Lung microvascular endothelial cell (primary cell): ENCODE results near the gene SZT2. TPM values are rescaled to one million over a fixed set of nuclear protein-coding genes. Genes with fewer than 3 reads are reported as not detected.

Experiments
- DNase-seq, 2 donors: peaks; one replicate each; pipeline versions ENCODE4 v3.0.0 to v3.0.0-alpha.2; 2010; ENCODE audit warnings: low read depth in 2 of 2
- total RNA-seq: library from RNA; depleted of rRNA; stranded (reverse); fragments of >200 nt; gene quantifications from 2 replicates; pipeline ENCODE4 v1.2.1, GENCODE V29; 2014

Gene SZT2
- total RNA-seq, 1 donor from 2014 or later: 13.7 TPM

DNA sequence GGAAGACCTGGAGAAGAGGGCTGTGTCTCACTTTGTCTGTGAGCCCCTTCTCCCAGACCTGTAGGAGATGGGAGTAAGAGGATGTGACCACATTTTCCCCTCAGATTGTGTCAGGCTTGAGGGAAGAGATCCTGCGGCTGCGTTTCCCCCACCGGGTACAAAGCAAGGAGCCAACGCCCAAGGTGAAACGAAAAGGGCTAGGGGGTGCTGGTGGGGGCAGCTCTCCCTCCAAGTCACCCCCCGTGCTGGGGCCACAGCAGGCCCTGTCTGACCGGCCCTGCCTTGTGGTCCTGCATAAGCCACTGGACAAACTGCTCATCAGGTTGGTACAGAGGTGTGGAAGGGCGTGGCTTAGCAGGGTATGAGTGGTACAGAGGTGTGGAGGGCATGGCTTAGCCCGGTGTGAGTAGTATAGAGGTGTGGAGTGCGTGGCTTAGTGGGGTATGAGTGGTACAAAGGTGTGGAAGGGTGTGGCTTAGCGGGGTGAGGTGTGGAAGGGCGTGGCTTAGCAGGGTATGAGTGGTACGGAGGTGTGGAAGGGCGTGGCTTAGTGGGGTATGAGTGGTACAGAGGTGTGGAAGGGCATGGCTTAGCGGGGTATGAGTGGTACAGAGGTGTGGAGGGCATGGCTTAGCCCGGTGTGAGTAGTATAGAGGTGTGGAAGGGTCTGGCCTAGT is 33.4 kb downstream of the SZT2 start:
- no peak for DNase-seq

DNA sequence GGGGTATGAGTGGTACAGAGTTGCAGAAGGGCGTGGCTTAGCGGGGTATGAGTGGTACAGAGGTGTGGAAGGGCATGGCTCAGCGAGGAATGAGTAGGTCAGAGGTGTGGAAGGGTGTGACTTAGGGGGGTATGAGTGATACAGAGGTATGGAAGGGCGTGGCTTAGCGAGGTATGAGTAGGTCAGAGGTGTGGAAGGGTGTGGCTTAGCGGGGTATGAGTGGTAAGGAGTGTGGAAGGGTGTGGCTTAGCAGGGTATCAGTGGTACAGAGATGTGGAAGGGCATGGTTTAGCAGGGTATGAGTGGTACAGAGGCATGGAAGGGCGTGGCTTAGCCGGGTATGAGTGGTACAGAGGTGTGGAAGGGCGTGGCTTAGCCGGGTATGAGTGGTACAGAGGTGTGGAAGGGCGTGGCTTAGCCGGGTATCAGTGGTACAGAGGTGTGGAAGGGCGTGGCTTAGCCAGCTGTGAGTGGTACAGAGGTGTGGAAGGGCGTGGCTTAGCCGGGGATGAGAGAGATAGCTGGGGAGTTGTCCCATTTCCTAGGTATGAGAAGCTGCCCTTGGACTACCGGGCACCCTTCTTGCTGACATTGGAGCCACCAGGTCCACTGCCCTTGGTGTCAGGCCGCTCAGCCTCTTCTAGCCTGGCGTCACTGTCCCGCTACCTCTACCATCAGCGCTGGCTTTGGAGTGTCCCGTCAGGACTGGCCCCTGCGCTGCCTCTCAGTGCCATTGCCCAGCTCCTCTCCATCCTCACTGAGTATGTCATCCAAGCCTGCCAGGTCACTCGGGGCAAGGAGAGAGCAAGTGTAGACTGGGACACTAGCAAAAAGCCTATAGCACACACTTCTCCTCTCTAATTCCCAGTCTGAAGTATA is 34.2 kb downstream of the SZT2 start:
- no peak for DNase-seq

DNA sequence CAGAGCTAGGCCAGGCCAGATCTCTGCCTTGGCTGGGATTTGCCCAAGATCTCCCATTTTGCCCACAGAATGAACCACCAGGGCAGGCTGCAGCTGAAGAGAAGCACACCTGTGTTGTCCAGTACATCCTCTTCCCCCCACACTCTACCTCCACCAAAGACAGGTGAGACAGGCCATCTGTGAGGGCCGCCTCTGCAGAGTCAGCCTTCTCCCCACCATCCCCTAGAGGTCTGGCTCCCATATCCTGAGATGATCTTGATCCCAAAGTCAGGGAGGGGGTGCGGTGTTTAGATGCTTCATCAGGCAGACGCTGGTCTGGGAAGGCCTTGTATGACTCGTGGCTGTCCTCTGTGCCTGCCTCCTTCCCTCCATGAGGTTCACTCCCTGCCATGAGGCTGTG is 35.3 kb downstream of the SZT2 start:
- DNase-seq: no peak

DNA sequence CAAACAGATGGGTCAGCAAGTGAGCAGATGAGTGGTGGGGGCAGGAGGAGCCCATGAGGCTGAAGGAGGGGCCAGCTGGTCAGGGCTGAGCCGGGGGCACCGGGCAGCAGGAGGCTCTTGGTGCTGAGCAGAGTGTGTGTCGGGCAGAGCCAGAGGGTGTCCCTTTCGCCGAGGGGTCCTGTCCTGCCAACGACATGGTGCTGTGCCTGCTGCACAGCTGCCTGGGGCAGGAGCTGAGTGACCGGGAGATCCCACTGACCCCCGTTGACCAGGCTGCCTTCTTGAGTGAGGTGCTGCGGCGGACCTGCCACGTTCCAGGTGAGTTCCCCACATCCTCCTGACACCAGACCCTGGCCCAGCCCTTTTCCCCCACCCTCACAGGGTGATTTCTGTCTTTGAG is 36.5 kb downstream of the SZT2 start:
- no peak for DNase-seq

DNA sequence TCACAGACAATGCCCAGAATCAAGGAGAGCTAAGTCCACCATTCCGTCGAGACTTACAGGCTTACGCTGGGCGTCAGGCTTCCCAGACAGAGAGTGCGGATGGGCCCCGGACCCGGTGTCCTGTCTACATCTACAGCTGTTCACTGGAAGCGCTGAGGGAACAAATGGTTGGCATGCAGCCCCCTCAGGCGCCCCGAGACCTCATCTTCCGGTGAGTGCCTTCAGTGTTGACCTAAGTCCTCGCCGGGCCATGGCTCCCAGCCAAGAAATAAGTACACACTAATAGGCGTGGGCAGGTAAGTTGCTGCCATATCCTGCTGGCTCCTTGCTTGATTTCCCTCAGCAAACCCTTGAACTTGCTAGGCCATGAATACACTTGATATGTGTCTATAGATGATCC is 37.8 kb downstream of the SZT2 start:
- DNase-seq: no peak

DNA sequence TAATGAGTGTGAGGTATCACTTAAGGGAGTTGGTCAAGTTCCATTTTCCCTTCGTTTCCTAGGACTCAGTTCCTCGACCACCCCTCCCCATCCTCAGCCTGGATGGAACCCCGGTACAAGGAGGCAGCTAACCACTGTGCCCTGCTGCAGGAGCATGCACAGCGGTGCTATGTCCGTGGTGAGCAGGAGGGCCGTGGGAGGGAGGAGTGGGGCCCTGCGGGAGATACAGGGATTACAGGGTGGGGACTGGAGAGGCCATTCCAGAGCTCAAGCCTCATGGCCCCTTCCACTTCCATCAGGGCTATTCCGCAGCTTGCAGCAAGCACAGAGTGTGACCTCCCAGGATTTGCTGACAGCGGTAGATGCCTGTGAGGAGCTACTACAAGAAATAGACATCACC is 38.2 kb downstream of the SZT2 start:
- no peak for DNase-seq

DNA sequence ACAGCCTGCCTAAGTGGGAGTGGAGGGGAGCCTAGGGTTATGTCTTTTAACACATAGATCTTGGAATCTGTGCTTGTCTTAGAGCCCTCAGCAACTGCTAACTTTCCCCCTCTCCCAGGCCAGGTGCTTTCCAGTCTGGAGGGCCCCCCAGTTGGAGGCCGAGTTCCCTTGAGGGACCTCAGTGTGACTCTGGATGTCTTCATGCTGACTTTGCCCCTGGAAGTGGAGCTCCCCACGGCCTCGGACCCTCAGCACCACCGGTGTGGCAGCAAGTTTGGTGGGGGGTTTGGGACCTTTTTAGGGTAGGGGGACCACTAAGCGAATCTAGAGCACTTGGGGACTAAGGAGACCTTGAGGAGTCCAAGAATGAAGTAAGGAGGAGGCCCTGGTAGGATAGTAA is 41.1 kb downstream of the SZT2 start:
- no peak for DNase-seq

DNA sequence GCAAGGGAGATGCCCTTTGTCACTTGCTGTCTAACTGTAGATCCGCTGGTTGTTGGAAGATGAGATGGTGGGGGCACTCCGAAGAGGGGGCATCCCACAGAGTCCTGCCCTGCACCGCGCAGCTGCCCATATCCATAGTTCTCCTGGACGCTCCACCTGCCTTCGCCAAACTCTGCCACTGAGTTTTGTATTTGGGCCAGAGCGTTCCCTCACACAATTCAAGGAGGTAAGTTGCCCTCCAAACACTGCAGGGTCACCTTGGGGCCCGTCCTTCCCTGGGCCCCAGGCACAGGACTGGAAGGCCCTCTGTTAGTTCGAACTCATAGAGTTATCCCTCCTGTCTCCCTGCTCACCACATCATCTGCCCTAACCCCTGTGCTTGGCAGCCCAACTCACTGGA is 42.0 kb downstream of the SZT2 start:
- no peak for DNase-seq

DNA sequence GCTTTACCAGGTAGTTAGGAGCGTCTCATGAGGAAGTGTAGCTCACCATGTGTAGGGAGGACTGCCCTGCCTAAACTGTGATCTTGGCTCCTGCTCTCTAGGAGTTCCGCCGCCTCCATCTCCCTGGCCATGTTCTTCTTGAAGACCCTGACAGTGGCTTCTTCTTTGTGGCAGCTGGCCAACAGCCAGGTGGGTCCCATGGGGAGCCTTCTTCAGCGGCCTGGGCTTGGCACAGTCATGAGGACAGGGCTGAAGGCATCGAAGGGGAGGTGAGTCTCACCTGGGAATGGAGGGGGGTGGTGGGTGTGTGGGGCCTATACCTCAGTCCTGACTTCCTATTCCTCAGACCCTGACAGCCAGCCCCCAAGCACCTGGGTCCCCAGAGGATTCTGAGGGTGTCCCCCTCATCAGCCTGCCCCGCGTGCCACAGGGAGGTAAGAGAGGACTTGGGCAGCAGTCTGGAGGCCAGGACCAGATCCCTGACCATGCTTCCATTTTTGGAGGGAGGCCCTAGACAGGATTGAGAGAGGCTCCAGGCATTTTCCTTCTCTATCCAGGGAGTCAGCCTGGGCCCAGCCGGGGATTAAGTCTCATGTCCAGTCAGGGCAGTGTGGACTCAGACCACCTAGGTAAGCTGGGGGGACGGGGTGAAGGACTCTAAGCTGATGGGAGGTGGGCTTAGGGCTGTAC is 42.6 kb downstream of the SZT2 start:
- DNase-seq: no peak

DNA sequence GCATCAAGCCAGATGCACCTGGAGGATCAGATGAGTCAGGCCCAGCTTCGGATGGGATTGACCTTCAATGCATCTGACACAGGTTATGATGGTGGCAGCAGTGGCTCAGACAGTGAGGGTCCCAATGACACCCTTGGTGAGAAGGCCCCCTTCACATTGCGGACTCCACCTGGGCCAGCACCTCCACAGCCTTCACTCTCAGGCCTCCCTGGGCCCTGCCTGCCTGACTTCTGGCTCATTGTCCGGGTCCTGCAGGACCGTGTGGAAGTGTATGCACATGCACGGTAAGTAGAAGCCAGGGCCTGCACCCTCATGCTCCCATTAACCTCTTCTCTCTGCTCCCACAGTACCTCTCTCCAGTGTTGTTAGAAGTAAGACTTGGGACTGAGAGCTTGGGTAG is 43.2 kb downstream of the SZT2 start:
- no peak for DNase-seq

DNA sequence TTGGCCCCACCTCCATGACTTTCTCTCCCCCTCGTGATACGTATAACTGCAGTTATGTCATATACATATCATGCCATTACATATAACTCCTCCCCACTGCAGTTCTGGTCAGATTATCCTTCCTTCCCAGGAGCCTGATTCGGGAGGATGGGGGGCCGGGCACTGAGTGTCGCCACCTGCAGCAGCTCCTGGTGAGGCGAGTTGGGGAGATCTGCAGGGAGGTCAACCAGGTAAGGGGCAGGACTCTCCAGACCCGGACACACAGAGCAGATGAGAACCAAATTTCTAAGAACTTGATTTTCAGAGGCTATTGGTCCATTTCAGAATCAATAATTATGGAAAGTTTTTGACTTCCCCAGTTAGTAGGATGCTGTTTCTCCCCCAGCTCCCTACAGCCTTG is 44.6 kb downstream of the SZT2 start:
- DNase-seq: no peak

DNA sequence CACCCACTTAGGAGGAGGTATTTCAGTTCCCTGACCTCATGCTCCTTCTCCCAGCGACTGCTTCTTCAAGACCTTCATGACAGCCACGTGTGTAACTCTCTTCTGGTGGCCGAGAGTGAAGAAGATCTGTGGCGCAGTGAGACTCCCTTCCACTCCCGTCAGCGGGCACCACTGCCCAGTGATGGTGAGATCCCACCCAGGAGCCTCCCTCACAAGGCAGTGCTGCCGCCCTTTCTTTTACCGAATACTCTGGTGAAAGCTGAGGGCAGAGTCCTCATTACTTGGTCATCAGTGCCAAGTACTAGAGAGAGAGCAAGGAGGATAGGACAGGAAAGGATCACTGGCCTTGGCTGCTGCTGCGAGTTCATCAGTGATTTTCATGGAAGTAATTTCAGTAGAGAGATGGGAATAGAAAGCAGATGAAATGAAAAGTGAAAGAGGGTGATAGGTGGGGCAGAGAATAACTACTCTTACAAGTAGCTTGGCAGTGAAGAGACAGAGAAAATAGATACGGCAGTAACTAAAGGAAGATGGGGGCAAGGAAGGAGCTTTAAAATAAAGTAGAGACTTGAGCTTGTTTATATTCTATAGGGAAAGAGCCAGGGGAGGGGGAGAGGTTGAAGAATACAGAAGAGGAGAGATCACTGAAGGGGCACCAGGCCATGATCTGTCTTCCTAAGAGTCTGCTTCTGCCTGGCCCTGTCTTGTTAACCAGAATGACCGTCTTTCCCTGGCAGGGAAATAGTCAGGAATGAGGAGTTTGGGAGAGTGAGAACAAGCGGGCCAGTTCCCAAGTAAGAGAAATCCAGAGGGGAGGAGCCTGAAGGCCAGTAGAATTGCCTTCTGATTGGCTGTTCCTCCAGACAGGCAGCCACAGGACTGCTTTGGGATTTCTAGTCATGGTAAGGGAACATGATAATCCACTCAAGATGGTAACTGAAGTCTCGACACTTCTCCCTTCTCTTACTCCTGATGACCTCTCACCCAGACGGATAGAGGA is 45.7 kb downstream of the SZT2 start:
- DNase-seq: no peak

DNA sequence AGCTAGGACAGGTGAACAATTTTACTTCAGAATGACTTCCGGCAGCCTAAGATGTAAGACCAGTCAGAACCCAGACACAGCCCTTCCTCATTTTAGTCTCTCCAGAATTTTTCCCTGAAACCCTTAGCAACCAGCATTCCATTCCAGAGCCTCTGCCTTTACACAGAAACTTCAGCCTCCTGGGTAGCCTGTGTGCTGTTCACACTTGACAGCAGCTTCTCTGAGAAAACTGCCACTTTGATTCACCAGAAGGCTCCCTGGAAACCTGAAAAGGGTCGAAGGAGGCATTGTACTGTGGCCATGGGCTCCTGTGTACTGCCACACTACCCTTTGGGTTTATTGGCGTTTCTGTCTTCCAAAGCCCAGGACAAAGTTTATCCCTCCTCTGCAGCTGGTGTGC is 46.7 kb downstream of the SZT2 start:
- no peak for DNase-seq

DNA sequence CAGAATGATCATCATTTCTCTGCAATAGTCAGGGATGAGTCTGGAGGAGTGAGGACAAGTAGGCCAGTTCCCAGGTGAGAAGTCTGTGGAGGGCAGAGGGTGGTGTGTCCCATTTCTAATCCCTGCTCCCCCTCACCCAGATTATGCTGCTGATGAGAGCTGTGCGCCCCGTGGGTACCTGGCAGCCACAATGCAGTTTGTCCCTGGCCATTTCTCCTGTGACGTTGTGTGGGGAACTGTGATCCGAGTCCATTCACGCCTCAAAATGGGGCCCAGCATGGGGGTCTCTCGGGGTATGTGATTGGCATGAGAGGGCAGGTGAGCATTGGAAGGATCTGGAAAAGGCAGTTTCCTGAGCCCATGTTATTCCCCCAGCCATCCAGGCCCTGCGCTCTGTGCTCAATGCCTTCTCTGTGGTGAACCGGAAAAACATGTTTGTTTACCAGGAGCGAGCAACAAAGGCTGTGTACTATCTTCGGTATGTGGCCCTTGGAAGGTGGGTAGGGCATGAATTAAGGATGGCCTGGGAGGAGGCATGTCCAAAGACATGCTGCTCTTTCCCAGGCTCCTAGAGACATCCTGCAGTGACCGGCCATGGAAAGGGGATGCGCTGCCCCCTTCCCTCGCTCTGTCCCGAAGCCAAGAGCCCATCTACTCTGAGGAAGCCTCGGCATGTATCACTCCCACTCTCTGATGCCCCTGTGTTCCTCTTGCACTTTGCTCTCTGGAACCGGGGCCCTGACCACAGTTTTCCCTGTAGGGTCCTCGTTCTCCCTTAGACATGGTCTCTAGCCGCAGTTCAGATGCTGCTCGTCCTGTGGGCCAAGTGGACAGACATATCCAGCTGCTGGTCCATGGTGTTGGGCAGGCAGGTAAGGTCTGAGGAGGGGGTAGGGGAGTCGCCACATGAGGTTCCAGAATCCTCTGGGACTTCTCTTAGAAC is 47.6 kb downstream of the SZT2 start:
- DNase-seq: no peak

DNA sequence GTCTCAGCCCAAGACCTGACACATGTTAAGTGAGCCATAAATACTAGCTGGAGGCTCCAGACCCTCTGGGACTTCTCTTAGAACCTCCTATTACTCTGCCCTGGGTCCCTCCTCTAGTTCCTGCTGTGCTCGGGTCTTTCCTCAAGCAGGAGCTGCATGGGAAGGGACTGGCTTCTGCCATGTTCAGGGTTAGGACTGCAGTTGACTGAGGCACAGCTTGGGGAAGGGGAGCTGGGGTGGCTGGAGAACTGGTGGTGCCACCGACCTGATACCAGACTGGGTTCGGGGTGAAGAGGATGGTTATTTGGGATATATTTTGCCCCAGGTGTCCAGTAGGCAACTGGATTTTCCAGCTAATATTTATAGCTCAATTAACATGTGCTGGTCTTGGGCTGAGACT is 48.3 kb downstream of the SZT2 start:
- no peak for DNase-seq

DNA sequence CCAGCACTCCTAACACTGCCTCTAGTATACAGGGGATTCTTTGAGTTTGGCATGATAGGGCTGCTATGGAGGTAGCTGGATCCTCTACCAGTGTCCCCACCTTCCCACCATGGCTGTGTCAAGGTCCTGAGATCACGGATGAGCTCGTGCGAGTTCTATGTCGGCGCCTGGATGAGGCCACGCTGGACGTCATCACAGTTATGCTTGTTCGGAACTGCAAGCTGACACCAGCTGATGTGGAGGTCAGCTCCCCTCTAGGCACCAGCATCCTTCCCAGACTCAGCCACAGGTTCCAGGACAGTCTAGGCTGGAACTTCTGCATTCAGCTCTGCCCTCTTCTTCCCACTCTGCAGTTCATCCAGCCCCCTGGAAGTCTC is 48.9 kb downstream of the SZT2 start:
- DNase-seq: no peak

DNA sequence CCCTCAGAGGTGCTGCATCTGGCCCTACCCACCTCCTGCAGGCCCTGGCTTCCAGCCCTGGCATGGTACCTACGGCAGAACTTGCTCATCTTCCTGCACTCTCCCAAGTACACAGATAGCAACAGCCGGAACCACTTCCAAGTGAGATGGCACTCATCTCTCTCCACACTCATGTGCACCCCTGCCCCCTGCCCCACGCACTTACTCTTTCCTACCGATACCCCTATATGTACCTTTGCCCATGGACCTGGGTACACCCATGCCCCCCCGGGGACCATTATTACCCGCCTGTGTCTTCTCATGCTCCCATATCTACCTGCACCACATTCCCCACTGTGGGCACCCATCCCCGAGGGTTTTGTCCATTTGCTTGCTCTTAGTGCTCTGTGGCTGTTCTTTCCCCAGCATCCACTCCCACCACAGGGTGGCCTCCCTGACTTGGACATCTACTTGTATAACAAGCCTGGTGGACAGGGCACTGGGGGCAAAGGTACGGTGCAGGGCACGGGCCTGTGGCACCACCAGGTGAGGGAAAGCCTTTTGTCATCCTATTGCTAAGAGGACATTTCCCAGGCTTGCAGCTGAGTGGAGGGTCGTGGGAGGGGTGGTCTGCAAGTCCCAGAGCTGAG is 49.4 kb downstream of the SZT2 start:
- DNase-seq: no peak

DNA sequence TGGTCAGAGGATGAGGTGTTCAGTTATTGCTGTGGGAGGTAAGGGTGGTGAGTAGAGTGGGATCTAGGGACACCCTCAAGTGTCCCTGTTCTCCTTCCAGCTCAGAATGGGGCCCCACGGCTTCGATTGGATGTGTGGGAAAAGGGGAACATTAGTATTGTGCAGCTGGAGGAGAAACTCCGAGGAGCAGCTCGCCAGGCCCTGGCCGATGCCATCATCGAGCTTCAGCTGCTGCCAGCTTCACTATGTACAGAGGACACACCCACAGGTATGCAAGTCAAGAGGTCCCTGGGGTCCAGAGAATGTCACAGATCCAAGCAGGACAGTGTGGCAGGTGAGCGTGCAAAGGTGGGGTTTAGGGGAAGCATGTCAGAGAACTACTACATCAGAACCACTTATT is 50.1 kb downstream of the SZT2 start:
- DNase-seq: no peak

DNA sequence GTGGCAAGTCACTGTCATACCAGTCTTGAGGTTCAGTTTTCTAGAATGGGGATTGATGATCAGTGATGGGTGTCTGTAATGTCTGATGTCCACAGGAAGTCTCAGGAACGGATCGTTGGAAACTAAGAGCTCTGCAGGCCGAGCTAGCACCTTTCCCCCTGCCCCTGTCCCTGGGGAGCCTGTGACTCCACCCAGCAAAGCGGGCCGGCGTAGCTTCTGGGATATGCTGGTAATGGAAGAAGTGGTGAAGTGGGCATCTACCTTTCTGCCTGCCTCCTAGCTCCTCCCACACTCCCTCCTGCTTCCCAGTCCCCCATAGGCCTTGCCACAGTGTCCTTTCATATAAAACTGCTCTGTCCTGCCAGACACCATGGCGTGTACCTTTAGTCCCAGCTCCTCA is 50.7 kb downstream of the SZT2 start:
- DNase-seq: no peak
